Subcutaneous adipose tissue (tissue), 4 donors: ENCODE measurements around the gene RB1. TPM values are rescaled to one million over a fixed set of nuclear protein-coding genes. Genes with fewer than 3 reads are reported as not detected.

Experiments
- CTCF ChIP-seq: fragments of 450-650 bp; IDR thresholded peaks from one replicate; pipeline ENCODE4 v1.5.1; 2016; ENCODE audit warnings: low read depth, mild to moderate bottlenecking, control low read depth, antibody characterized with exemption, moderate library complexity
- total RNA-seq, 4 donors: library from RNA; depleted of rRNA; stranded (reverse); fragments of >200 nt; gene quantifications; one replicate each; pipeline ENCODE4 v1.1.0, GENCODE V29; 2016

RB1 gene
- total RNA-seq, 4 donors from 2014 or later = 35.0 to 85.6 (median 45.6) TPM

GRCh38 chr13:48507021-48507420 is 203.5 kb downstream of the RB1 start:
- TF ChIP-seq CTCF = no peak

- no peak for TF ChIP-seq CTCF
Observed at GRCh38 chr13:48508011-48508410, 204.5 kb downstream of the RB1 start.

- TF ChIP-seq CTCF = no peak
Observed at GRCh38 chr13:48510698-48511097, 207.1 kb downstream of the RB1 start.

GRCh38 chr13:48511621-48512230 is 208.2 kb downstream of the RB1 start:
- TF ChIP-seq CTCF = no peak

GRCh38 chr13:48514793-48515192 is 211.2 kb downstream of the RB1 start:
- no peak for TF ChIP-seq CTCF

GRCh38 chr13:48515732-48516131 is 212.2 kb downstream of the RB1 start:
- TF ChIP-seq CTCF = no peak

GRCh38 chr13:48518083-48518482 is 214.5 kb downstream of the RB1 start:
- no peak for TF ChIP-seq CTCF
